HT1080 (cell line): Measurements from ENCODE around the gene KAT2A. TPM values are rescaled to one million over a fixed set of nuclear protein-coding genes. Genes with fewer than 3 reads are reported as not detected.

ENCODE experiments used
- DNase-seq: peaks from one replicate; pipeline ENCODE4 v3.0.0-alpha.2; 2015; ENCODE audit warnings: low read depth
- total RNA-seq: library from RNA; depleted of rRNA; stranded (reverse); fragments of >200 nt; shearing (Covaris generic); gene quantifications from 2 replicates; pipeline ENCODE4 v1.2.3, GENCODE V29; 2014

KAT2A gene
- total RNA-seq, 1 experiment from 2014 or later = 28.0 TPM

GRCh38 chr17:42116705-42117396 lies 4.3 kb downstream of the KAT2A start:
- peak; percentile 77 for DNase-seq

- DNase-seq = no peak
These were observed 7.0 kb downstream of the KAT2A start for GRCh38 chr17:42114118-42114517.

DNA sequence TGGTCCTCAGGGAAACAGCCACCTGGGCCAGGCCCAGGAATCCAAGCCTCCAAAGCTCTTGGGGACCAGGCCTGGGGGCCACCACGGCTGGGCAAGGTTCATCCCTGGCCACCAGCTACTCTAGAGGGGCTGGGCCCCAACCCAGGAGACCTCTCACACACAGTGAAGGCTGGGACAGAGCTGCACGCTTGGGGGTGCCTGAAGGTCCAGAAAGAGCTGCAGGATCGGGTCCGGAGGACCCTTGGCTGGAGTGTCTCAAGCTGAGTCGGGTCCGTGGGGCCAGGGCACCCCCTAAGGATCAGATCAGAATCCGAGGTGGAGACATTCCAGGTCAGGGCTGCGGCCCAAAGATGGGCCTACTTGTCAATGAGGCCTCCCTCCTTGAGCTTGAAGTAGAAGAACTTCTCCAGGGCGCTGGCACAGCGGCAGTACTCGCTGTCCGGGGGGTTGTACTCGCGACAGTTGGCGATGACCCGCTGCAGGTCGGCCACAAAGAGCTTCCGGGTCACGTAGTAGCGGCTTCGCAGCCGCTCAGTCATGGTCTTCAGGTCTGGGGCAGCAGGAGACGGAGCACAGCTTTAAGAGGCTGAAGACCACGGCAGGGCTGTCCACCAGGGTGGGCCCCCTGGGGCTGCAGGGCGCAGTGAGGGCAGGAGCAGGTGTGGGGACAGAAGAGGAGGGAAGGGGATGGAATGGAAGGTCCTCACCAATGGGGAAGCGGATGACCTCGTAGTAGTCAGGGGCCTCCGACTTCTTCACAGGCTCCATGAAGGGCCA lies 7.7 kb downstream of the KAT2A start:
- DNase-seq = no peak

DNA sequence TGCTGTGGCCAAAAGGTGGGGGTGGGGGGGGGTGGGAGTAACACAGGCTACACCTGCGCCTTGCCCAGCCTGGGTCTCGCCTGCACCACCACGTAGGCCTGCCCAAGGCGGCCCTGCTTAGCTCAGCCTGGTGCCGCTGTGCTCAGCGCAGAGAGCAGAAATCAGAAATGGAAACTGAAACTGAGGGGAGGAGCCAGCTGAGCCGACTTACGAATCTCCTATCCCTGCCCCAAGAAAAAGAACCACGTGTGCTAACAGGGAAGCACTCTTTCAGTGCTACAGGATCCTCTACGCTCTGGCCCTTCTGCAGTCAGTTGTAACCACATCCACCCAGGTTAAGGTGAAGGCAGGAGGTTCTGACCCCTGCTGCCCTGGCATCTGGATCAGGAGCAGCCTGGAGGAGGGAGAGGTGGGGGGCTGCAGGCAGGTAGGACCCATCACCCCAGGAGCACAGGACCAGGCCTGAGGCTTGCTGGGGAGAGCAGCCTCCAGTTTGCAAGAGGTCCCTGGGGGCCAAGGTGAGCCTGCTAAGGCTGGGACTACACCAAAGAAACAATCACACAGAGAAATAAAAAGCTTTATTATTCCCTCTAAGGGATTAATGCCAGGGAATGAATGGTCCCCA lies 8.5 kb downstream of the KAT2A start, which contains the start of gene DHX58:
TSS of gene DHX58 (minus strand) at position 163 of the 625 bp plus-strand sequence. CDS start 822 bp downstream, outside the sequence.
- peak; percentile 83 for DNase-seq

GRCh38 chr17:42111871-42112551 lies 9.2 kb downstream of the KAT2A start:
- DNase-seq = no peak

DNA sequence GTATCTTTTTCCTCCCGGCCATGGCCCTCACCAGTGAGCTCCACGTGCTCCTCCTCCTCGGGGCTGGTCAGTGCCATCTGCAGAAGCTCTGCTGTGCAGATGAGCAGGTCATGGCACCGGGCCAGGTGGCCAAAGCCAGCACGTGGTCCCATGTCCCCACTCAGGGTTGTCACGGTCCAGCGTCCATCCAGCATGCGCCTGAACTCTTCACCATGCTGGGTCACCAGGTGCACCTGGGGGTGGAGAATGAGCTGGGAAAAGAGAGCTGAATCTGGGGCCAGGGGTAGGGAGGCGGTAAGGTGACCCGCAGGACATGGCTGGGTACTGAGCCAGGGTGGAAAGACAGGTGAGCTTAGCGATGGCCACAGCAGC lies 9.9 kb downstream of the KAT2A start:
- DNase-seq = no peak

DNA sequence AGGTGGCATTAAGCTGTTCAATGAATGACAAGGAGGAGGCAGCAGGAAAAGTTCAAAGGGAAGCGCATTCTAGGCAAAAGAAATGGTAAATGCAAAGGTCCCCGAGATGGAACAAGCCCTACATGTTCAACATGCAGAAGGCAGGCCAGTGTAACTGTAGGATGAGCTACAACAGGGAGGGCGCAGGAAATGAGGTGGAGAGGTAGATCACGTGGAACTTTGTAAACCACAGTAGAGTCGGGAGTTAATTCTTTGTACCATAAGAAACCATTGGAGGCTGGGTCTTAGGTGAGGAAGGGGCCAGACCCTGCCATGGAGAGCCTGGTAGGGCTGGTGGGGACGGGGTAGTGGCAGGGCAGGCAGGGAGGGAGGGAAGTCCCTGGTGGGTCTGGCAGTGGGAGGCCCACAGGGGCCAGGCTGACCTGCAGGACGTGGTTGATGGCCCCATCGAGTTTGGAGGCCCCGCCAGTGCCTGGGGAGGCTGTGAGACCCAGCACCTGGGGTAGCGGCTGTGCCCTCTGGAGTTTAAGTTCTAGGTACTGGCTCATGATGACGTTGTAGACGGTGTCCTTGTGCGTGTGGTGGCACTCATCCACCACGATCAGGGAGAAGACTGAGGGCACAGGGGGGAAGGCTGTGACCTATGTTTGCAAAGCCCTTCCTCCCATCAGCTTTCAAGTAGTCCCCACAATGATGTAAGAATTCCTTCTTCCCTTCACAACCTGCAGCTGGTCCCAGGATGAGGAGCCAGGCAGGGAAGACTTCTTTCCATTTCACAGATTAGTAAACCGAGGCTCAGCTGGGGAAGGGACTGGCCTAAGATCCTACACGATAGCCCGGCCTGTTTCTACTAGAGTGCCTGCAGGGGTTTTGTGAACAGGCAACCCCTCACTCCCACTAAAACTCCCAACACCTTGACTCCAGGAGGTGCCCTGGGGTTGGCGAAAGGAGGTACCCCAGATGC lies 10.6 kb downstream of the KAT2A start:
- no peak for DNase-seq

DNA sequence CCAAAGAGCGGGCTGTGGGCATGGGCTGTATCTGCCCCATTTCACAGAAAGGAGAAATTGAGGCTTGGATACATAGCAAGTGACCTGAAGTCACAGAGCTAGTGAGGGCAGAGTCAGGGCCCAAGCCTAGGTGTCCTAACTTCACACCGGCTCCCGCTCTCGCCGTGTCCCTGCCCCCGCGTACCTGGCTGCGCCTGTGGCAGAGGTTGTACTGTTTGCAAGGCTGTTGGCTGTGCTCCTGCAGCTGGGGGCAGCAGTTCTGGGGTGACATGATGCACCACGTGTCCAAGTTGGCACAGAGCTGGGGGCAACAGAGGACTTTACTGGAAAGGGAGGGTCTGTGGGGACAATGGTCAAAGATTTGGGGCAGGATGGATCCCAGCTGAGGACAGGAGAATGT lies 12.1 kb downstream of the KAT2A start:
- DNase-seq = no peak

DNA sequence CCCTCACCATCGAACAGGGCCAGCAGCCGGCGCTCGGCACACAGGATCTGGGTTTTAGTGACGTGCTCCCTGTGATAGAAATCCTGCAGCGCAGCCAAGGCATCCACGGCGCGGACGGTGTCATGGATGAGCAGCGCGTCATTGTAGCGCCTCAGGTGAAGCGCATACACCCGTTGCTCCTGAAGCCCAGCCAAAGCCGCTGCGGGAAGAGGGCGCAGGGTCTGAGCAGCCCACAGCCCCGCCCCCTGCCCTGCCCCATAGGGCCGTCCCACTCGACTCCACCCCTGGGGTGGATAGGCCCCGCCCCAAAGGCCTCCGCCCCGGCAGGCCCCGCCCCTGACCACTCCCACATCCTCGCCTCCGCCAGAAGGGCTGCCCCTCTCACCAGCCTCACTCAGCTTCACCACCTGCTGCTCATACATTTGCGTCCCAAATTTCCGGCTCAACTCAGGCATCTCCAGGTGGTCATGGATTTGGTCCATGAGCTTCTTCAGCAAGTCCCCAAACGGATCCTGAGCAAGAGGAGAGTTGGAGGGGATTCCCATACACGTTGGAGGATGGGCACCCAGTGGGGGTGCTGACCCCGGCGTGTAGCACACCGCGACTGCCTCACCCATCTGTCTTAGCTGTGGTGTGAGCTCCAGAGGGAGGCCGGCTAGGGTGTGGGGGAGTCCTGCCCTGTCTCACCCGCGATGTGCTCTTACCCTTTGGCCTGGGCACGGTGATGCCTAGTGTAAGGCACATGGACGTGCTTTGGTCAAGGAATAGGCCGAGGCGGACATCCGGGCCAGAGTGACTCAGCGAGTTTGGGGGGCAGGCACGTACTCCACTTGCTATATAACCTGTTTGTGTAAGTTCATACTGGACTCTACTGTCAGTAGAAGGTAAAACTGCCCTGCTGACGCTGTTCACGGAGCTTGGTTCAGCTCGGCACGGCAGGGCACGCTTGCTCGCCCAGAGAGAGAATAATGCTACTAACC lies 13.3 kb downstream of the KAT2A start:
- no peak for DNase-seq

DNA sequence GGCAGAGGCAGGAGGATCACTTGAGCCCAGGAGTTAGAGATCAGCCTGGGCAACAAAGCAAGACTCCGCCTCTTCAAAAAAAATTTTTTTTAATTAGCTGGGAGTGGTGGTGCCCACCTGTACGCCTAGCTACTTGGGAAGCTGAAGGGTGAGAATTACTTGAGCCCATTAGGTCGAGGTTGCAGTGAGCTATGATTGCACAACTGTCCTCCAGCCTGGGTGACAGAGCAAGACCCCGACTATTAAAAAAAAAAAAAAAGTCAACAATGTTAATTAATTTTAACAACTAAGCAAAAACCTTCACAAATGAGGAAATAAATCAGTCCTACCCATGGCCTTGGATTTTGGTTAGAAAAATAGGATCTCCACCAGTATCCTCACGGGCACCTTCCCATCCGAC lies 14.0 kb downstream of the KAT2A start:
- no peak for DNase-seq

GRCh38 chr17:42106009-42106408 lies 15.2 kb downstream of the KAT2A start:
- no peak for DNase-seq

- DNase-seq = no peak
These were observed 16.9 kb downstream of the KAT2A start for GRCh38 chr17:42104264-42104663.

- no peak for DNase-seq
These were observed 17.8 kb downstream of the KAT2A start for GRCh38 chr17:42103221-42103954.

GRCh38 chr17:42101513-42102292 lies 19.5 kb downstream of the KAT2A start:
- DNase-seq = peak; percentile 66

DNA sequence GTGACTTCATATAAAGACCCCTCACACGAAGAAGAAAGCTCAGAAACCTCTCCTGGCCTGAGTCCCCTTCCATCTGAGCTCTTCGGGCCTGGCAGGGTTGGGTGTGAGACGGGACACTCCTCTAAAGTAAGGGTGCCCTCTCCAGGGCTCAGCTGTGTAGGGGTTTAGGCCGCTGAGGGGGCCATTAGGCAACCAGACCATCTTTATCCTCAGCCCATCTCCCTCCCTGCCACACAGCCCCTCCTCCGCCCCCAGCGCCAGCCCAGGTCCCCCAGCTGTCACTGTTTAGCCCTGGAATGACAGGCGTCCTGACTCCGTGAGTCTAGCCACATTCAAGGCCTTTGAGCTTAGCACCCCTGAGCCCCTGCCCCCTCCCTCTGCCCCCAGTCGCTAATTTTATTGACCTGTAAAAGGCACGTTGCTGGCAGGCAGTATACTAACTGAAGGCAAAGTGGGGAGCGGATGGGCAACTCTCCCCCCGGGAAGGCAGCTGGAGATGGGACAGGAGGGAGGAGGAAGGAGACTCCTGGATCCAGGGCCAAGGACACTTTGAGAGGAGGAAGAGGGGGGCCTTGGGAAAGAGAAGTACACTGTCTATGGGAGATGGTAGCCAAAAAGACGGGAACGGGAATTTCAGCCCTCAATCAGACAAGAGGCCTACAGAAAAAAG lies 22.3 kb downstream of the KAT2A start:
- no peak for DNase-seq

DNA sequence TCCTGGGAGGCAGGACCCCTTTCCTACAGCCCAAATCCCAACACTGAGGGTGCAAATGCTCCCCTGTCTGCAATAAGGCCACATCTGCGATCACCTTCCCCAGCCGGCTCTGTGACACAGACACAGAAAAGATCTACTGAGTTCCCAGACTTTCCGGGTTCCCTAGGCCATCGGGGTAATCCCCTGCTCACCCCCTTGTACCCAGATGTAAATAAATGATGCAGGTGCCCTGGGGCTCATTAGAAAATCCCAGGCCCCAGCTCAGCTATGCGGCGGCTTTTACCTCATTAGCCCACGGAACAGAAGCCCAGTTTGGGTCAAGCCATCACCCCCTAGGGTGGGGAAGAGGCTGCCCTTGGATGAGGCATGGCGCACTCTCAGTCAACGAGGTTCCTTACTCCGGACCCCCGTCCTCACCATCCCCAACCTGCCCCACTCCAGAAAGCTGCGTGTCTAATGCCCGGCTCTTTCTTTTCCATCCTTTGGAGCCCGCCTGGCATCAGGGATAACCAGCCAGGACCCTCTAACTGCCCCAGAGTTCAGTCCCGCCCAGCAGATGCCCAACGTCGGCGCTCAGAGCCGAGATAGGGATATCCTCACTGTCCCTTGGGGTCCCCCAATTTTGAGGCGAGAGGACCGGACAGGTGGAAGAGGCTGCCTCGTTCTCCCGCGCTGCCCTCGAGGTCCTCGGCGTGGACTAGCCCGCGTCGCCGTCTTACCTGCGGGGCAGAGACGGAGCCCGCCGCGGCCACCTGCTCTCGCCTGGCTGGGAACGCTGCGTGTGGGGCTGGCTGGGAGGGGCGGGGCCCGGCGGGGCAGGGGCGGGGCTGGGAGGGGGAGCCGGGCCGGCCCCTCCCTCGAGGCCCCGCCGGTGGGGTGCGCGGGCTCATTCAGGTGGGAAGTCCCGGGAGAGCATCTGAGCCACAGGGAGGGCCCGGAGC lies 23.2 kb downstream of the KAT2A start, which contains the start of gene ZNF385C:
TSS of gene ZNF385C (minus strand) at position 783 of the 941 bp plus-strand sequence. CDS start 35,417 bp downstream, outside the sequence.
- DNase-seq = no peak
